H9 (cell line): Measurements from ENCODE around the gene TRPM1. TPM values are rescaled to one million over a fixed set of nuclear protein-coding genes. Genes with fewer than 3 reads are reported as not detected.

Source experiments
- DNase-seq: peaks from one replicate; pipeline ENCODE4 v3.0.0-alpha.2; 2017
- H2AFZ ChIP-seq: one replicate; pipeline ENCODE4 v1.6.1; 2013; ENCODE audit warnings: mild to moderate bottlenecking, low read length, control low read depth, moderate library complexity
- H2AK5ac ChIP-seq: 2 replicates; pipeline ENCODE4 v1.6.1; 2013; ENCODE audit warnings: low read length, control low read depth, mixed read lengths; ENCODE audit not compliant: insufficient read length
- H2BK120ac ChIP-seq: one replicate; pipeline ENCODE4 v1.6.1; 2013; ENCODE audit warnings: low read depth, mild to moderate bottlenecking, low read length, control low read depth, inconsistent platforms; ENCODE audit not compliant: poor library complexity, severe bottlenecking
- H2BK12ac ChIP-seq: 2 replicates; pipeline ENCODE4 v1.6.1; 2013; ENCODE audit warnings: low read length, control low read depth, mixed read lengths, low read depth; ENCODE audit not compliant: insufficient read length
- H2BK15ac ChIP-seq: 2 replicates; pipeline ENCODE4 v1.6.1; 2013; ENCODE audit warnings: low read depth, low read length, control low read depth
- H2BK20ac ChIP-seq: one replicate; pipeline ENCODE4 v1.6.1; 2013; ENCODE audit warnings: low read depth, mild to moderate bottlenecking, low read length, control low read depth, inconsistent platforms; ENCODE audit not compliant: poor library complexity, severe bottlenecking
- H2BK5ac ChIP-seq: 2 replicates; pipeline ENCODE4 v1.6.1; 2013; ENCODE audit warnings: low read length, control low read depth, mixed read lengths; ENCODE audit not compliant: insufficient read length
- H3K14ac ChIP-seq: 2 replicates; pipeline ENCODE4 v1.6.1; 2013; ENCODE audit warnings: low read length, control low read depth; ENCODE audit not compliant: insufficient read depth
- H3K18ac ChIP-seq: 2 replicates; pipeline ENCODE4 v1.6.1; 2013; ENCODE audit warnings: low read depth, mild to moderate bottlenecking, mixed read lengths, low read length, control low read depth; ENCODE audit not compliant: insufficient read length
- H3K23ac ChIP-seq: 2 replicates; pipeline ENCODE4 v1.6.1; 2013; ENCODE audit warnings: low read length, control low read depth, mixed read lengths, low read depth; ENCODE audit not compliant: insufficient read length
- H3K23me2 ChIP-seq: 2 replicates; pipeline ENCODE4 v1.6.1; 2013; ENCODE audit warnings: low read depth, mild to moderate bottlenecking, mixed read lengths, low read length, control low read depth; ENCODE audit not compliant: insufficient read length, poor library complexity, severe bottlenecking
- H3K27ac ChIP-seq: 2 replicates; pipeline ENCODE4 v1.5.1; 2013; ENCODE audit warnings: low read length, control low read depth, mixed read lengths, low read depth; ENCODE audit not compliant: insufficient read length
- H3K27me3 ChIP-seq: 2 replicates; pipeline ENCODE4 v1.6.1; 2013; ENCODE audit warnings: low read length, control low read depth, inconsistent platforms; ENCODE audit not compliant: insufficient read depth
- H3K4ac ChIP-seq: 2 replicates; pipeline ENCODE4 v1.6.1; 2013; ENCODE audit warnings: low read depth, mild to moderate bottlenecking, control low read depth, inconsistent platforms, low read length, moderate library complexity
- H3K4me1 ChIP-seq: 2 replicates; pipeline ENCODE4 v1.6.1; 2013; ENCODE audit warnings: low read length, control low read depth, inconsistent platforms; ENCODE audit not compliant: insufficient read depth
- H3K4me2 ChIP-seq: 2 replicates; pipeline ENCODE4 v1.6.1; 2013; ENCODE audit warnings: low read length, control low read depth, mixed read lengths; ENCODE audit not compliant: insufficient read length, insufficient read depth
- H3K56ac ChIP-seq: 2 replicates; pipeline ENCODE4 v1.6.1; 2013; ENCODE audit warnings: low read depth, mild to moderate bottlenecking, mixed read lengths, low read length, control low read depth; ENCODE audit not compliant: insufficient read length
- H3K79me1 ChIP-seq: 2 replicates; pipeline ENCODE4 v1.6.1; 2013; ENCODE audit warnings: low read depth, mild to moderate bottlenecking, moderate library complexity, low read length, control low read depth, inconsistent platforms; ENCODE audit not compliant: insufficient read depth, poor library complexity, severe bottlenecking
- H3K79me2 ChIP-seq: 2 replicates; pipeline ENCODE4 v1.6.1; 2013; ENCODE audit warnings: low read length, control low read depth, inconsistent platforms; ENCODE audit not compliant: insufficient read depth
- H3K9ac ChIP-seq: 2 replicates; pipeline ENCODE4 v1.6.1; 2013; ENCODE audit warnings: low read length, control low read depth, mixed read lengths; ENCODE audit not compliant: insufficient read length; ENCODE audit errors: extremely low read depth
- H3K9me3 ChIP-seq: one replicate; pipeline ENCODE4 v1.6.1; 2013; ENCODE audit warnings: low read depth, low read length, inconsistent platforms; ENCODE audit not compliant: control insufficient read depth
- H3T11ph ChIP-seq: one replicate; pipeline ENCODE4 v1.6.1; 2013; ENCODE audit warnings: mild to moderate bottlenecking, low read length, control low read depth, inconsistent platforms
- H4K20me1 ChIP-seq: one replicate; pipeline ENCODE4 v1.6.1; 2013; ENCODE audit not compliant: control insufficient read depth, insufficient read length, insufficient read depth
- H4K5ac ChIP-seq: 2 replicates; pipeline ENCODE4 v1.6.1; 2013; ENCODE audit warnings: low read depth, mild to moderate bottlenecking, mixed read lengths, low read length, control low read depth; ENCODE audit not compliant: insufficient read length
- H4K8ac ChIP-seq: replicated peaks from 2 replicates; pipeline ENCODE4 v1.6.1; 2013; ENCODE audit warnings: low read length, control low read depth, mixed read lengths, low read depth; ENCODE audit not compliant: insufficient read length
- H4K91ac ChIP-seq: 2 replicates; pipeline ENCODE4 v1.6.1; 2013; ENCODE audit warnings: low read depth, mild to moderate bottlenecking, moderate library complexity, mixed read lengths, low read length, control low read depth; ENCODE audit not compliant: insufficient read length
- H3K27ac Mint-ChIP-seq, 3 experiments: 2 replicates in 2 of 3; 3 replicates in 1 of 3; pipeline ENCODE4 v1.8.0; 2020 to 2021; ENCODE audit warnings: mixed read lengths in 3 of 3, mild to moderate bottlenecking in 1 of 3, moderate library complexity in 1 of 3
- H3K27me3 Mint-ChIP-seq: 2 replicates; pipeline ENCODE4 v1.8.0; 2021; ENCODE audit warnings: low read depth, mild to moderate bottlenecking, moderate library complexity, mixed read lengths
- H3K36me3 Mint-ChIP-seq, 3 experiments: 2 replicates in 2 of 3; 3 replicates in 1 of 3; pipeline ENCODE4 v1.8.0; 2020 to 2021; ENCODE audit warnings: low read depth in 3 of 3, mixed read lengths in 3 of 3; ENCODE audit not compliant: insufficient read depth in 1 of 3
- H3K4me1 Mint-ChIP-seq, 2 experiments: 2 replicates each; pipeline ENCODE4 v1.8.0; 2020; ENCODE audit warnings: mixed read lengths in 2 of 2
- H3K4me3 Mint-ChIP-seq, 2 experiments: 2 replicates in 1 of 2; 3 replicates in 1 of 2; pipeline ENCODE4 v1.8.0; 2020 to 2021; ENCODE audit warnings: mild to moderate bottlenecking in 2 of 2, mixed read lengths in 2 of 2, moderate library complexity in 1 of 2
- H3K9me3 Mint-ChIP-seq, 2 experiments: 2 replicates in 1 of 2; 3 replicates in 1 of 2; pipeline ENCODE4 v1.8.0; 2020; ENCODE audit warnings: mild to moderate bottlenecking in 2 of 2, mixed read lengths in 2 of 2, moderate library complexity in 1 of 2
- CTCF ChIP-seq: fragments of 200-600 bp; sonication (generic); conservative IDR thresholded peaks from 3 replicates; pipeline ENCODE4 v1.8.0; 2021; ENCODE audit warnings: antibody characterized with exemption, mild to moderate bottlenecking
- WGBS: extraction: QIAGEN DNeasy Blood & Tissue Kit; methylation state at CpG from one replicate; pipeline ENCODE4 v1.1.7; 2013; ENCODE audit warnings: missing lambda C conversion rate, low lambda C conversion rate, mixed read lengths; ENCODE audit not compliant: insufficient read length; ENCODE audit errors: extremely low coverage; 5-methylcytosine and 5-hydroxymethylcytosine counted together
- total RNA-seq: library from RNA; stranded (reverse); gene quantifications from 2 replicates; pipeline ENCODE4 v1.2.1, GENCODE V29; 2021

The TRPM1 gene
- total RNA-seq, 1 experiment from 2014 or later = not detected

DNA sequence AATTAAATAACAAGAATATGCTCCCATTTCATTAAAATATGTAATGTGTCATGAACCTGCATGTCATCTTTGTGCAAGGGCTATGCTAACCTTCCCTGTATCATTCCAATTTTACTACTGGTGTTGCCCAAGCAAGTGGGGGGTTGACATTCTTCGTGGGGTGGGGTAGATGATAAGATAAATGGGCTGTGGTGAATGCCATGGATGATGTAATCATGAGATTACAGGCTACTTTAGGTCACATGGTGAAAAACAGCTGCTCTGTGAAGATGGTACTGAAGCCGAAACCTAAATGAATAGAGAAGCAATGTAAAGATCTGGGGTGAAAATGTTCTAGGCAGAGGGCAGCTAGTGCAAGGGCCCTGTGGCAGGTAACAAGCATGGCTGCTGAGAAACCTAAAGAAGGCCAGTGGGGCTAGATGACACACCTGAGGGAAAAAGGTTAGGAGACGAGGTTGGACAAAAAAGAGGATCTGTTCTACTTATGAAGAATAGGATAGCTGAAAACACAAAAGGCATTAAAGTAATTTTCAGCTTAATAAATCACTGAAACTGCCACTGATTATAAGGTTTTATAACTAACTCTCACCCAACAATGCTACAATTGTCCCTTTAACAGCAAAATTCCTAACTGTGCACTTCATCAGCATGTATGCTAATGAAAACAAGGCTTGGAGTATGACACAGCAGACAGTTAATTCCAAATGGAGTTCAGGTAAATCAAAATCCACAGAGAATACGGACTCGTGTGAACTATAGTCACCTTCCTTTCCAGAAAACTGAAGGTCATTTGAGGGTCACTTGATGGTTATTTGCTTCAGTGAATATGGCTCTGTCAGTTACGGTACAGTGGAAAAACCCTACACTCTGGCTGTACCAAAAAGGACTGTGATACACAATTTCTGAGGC, 145.1 kb downstream of the TRPM1 start:
- Histone ChIP-seq H3K14ac (no peak overlapping the region), H4K8ac (no peak overlapping the region), H3K79me1 (no peaks in the 10 kb centered on the region), H3K27ac (no peak overlapping the region), H3K56ac (no peak overlapping the region), H3K18ac (no peak overlapping the region), H4K20me1 (no peaks in the 10 kb centered on the region), H3K27me3 (no peaks in the 10 kb centered on the region), H3K9me3 (no peaks in the 10 kb centered on the region), H2BK20ac (no peak overlapping the region), H3K23ac (no peak overlapping the region), H3K9ac (no peak overlapping the region), H3K23me2 (no peaks in the 10 kb centered on the region), H3K4me1 (no peaks in the 10 kb centered on the region; the same call in 1 of the 2 replicates), H3K4ac (no peak overlapping the region), H2BK15ac (no peak overlapping the region), H2AK5ac (no peak overlapping the region), H2BK12ac (no peak overlapping the region), H2BK120ac (no peak overlapping the region), H3T11ph (no peak overlapping the region), H3K4me2 (no peak overlapping the region), H4K5ac (no peak overlapping the region), H2AFZ (no peak overlapping the region), H4K91ac (no peak overlapping the region), H2BK5ac (no peak overlapping the region), H3K79me2 (no peaks in the 10 kb centered on the region)
- peak overlapping the region in 2 of 3 experiments; percentile 32 to 41; a peak in 1 of 7 replicates for H3K27ac Mint-ChIP-seq
- no peaks in the 10 kb centered on the region for H3K9me3 Mint-ChIP-seq
- H3K4me1 Mint-ChIP-seq = peaks cover 5 to 11% of the 10 kb centered on the region in 2 experiments; a peak in 2 of 4 replicates
- H3K4me3 Mint-ChIP-seq = no peak overlapping the region
- no peak for DNase-seq
- no peak for TF ChIP-seq CTCF
- H3K27me3 Mint-ChIP-seq = no peaks in the 10 kb centered on the region
- peaks cover 20 to 77% (median 54%) of the 10 kb centered on the region in 3 experiments; a peak in 6 of 7 replicates for H3K36me3 Mint-ChIP-seq
- WGBS = no CpG with 5 or more reads among the region's 6 CpGs
